GM18508 (cell line): ENCODE data around the gene ASTN2.

Experiments used
- ATAC-seq: cut with Tn5 transposase; IDR thresholded peaks from one replicate; pipeline ENCODE4 v1.9.1; 2021; ENCODE audit warnings: moderate number of reproducible peaks; ENCODE audit not compliant: insufficient read depth, unreplicated experiment

ASTN2 gene

DNA sequence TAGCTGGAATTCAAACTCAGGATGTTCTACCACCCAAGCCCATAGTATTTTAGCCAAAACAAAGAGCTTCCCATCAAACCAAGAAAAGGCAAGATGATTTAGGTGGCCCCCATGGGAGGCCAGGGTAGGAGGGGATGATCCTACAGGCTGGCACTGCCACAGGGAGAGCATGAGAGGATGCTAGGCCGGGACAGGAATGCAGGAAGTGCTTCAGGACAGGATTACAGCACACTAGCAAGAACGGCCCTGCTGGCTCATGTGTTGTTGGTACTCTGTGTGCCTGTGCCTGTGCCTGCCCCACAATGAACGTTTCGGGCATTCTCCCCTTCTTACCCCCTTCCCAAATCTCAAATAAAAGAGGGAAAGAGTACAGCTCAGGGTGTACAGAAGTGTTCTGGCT is 838.5 kb downstream of the ASTN2 start:
- no peak for ATAC-seq

DNA sequence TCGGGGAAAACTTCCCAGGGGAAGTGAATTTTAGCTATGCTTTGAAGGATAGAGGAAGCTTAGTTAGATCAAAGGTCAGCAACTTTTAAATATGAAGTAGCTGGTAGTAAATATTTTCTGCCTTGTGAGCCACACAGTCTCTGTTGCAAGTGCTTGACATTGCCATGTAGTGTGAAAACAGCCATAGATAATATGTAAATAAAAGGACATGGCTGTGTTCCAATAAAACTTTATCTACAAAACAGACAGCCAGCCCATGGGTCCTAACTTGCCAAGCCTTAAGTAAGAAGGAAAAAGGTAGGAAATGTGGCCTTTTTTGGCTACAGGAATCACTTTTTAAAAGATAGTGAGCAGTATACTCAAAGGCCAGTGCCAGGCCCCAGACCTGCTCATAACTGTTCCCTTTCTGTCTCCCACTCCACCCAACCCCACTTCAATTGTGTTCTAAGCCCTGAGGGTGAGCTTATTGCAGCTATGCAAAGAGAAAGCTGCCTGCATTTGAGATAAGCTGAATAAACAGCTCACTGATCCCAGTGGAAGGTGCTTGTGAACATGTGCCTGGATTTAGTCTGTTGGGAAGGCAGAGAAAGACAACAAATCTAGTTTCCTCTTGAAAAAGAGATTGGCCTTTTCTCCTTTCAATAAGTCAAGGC is 840.7 kb downstream of the ASTN2 start:
- ATAC-seq: no peak

DNA sequence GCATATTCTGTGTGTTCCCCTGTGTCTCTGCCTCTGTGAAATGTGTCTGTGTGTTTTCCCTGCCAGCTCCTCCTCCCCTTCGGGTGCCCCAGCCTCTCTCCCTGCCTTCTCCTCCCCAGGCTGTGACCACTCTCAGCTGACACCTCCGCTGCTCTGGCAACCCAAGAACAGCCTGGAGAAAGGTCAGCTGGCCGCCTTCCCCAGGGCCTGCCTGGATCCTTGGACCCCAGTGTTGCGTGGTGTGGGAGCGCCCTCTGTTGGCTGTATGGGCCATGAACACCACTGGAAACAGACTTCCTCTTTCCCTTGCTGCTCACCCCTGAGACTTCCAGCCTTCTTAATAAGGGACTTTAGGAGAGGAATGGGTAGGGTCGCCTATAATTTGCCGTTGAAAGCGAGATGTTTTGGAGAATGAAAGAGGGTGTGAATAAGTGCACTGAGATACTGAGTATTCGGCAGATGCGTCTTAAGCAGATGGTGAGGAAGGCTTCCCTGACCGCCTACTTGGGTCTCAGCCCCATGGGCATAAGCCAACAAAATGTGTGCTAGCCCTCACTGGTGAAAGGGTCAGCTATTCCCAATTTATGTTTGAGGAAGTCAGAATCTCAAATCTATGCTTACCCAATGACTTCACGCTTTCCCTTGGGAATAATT is 842.6 kb downstream of the ASTN2 start:
- ATAC-seq: no peak

DNA sequence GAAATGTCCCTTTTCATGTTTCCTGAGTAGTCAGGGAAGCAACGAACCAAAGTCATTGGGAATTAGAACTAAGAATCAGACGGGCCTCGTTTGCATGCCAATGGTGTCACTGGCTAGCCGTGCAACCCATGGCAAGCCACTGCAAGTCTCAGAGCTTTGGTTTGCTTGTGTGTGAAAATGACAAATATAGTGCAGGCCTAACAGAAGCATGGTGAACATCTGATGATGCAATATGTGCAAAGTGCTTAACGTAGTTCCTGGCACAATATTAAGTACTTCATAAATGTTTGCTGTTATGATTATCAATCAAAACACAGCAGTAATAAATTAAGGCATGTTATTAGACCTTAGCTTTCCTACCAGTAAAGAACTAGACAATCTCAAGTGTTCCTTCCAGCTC is 845.7 kb downstream of the ASTN2 start:
- ATAC-seq: no peak

DNA sequence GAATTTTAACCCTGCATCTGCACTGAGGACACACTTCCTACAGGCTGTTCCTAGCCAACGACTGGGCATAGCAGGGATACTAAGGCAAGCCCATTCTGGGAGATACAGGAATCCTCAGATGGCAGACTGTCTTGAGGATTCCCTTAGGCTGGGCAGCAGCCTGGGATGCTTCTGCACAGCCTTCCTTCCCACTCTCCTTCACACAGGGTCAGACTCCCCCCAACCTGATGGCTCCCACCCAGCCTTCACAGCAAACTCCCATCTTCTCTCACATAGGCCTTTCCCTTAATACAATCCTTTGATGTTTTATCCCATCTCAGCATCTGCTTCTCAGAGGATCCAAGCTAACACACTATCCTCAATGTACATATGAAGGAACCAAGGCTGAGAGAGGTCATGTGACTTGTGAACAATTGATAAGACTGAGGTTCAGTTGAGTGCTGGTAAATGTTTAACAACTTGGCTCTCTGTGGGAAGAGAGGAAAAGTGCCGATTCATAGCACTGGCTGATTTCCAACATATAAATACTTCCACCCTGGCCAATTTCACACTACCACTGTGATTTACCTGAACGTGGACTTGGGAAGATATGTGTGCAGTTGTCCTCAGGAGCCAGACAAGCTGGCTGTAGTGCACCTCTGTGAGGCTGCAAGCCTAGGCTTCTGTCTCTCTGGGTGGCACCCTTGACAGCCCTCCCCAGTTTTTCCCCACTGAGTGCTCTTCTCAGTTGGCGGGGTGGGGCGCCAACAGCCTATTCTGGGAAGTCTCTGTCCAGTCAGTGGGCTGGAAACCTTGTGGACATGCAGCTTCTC is 848.0 kb downstream of the ASTN2 start:
- no peak for ATAC-seq

DNA sequence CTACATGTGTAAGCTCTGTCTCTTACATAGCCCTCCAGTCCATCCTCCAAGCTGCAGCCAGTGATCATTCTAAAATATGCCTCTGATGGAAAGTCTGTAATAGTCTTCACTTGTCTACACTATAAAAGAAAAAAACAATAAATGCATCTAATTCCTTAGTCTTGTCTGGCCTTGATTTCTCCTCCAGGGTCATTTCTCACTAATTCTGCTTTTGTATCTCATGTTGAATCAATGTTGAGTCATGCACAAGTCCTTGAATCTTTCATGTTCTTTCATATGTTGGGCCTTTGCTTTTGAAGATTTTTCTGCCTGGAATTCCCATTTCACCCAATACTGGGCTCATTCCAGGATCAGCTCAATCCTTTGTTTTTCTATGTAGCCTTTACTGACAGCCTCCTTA is 848.9 kb downstream of the ASTN2 start:
- no peak for ATAC-seq

DNA sequence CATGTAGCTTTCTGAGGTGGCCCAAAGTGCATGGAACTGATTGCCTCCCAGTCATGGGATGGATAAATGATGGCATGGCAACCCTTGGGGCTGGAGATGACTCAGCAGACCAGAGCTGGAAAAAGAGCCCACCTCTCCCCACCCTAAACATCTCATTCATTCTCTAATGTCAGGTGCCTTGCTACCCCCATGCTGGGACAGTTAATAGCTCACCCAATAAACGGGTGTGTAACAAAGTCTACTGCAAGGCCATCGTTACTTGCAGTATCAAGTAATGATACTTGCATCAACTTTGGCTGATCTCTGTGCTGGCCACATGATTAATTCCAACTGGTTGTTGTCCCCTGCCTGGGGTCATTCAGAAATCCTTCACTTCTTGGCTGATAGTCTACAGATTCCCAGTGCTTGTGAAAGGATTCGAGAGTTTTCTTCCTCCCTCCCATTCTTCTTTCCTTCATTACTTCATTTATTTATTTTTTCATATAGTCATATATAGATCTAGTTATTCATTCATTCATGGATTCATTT is 850.5 kb downstream of the ASTN2 start:
- ATAC-seq: no peak

DNA sequence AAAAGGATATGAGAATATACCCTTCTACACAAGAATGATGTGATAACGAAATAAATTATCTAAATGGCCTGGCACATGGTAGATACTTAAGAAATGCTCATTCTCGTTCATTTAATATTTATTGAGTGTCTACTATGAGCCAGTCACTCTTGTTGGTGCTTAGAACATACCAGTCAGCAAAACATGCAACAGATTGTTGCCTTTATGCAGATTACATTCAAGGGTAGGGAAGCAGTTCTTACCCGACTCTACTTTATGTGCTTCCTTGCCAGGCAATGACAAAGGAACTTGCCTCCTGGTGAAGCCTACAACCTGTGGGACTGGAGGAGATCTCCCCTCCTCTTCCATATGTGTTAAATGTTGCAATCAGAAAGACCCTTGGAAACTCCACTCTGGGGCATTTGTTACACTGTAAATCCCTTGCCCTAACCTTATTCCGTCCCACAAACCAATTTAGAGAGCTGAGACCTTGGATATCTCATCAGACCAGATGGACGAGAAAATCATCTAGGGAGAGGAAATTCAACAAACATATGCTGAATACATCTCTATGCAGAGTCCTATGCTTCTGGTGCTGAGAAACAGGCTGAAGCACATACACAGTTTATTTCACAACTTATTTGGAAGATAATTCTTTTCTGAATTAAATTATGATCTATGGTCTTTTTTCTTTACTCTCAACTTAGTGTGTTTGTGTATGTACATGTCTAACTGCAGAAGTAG is 855.9 kb downstream of the ASTN2 start:
- ATAC-seq: no peak

DNA sequence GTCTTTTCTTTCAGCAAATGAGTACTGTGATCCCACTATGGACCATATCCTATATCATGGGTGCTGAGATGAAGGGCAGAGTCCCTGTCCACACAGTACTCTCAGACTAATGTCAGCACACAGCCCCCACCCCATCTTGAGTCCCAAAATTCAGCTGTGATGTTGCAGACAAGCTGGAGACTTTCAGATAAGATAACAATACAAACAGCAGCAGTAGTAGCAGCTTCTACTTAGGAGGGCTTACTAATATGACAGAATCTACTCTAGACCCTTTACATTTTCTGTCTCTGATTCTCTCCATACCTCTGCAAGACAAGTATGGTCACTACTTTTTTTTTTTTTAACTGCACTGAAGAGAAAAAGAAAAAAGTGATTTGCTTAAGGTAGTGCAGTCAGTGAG is 856.8 kb downstream of the ASTN2 start:
- no peak for ATAC-seq

DNA sequence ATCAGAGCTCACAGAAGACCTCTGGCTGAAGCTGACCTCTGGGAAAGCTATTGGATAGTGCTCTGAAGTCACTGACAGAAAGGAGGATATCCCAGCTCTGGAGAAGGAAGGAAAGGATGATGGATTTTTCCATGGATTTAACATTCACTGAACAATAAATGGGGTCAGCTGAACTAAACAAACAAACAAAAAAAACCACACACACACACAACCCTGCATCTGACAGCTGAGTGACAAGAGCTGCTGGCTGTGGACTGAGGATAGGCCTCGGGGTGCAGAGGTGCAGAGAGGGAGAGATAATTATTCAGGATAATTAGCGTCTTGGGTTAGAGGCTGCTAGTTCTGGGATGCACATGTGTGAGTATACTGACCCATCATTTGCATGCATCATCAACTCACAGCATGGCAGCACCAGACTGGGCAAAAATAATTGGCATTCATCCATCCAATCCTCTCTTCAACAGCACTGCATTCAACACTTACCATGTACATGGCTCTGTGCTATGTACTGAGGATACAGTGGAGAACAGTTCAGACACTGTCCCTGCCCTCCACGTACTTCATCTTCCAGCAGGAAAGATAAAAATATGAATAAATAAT is 859.2 kb downstream of the ASTN2 start:
- ATAC-seq: no peak

DNA sequence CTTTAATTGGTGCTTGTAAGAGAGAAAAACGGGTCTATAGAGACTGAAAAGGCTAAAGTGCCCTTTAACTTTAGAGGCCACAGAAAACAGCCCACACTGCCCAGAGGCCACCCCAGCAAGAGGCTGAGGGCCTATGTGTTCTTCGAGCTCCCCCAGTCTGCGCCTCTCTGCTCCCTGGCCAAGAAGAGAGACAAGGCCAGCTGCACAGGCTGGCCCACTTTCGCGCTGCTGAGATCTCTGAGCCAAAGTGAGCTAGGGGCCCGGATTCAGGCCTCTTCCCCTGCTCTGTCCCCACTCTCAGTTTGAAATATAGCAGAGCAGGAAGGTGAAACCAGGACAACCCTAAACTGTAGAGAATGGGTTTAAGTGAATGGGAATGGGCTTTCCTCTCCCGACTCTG is 859.7 kb downstream of the ASTN2 start:
- ATAC-seq: no peak

DNA sequence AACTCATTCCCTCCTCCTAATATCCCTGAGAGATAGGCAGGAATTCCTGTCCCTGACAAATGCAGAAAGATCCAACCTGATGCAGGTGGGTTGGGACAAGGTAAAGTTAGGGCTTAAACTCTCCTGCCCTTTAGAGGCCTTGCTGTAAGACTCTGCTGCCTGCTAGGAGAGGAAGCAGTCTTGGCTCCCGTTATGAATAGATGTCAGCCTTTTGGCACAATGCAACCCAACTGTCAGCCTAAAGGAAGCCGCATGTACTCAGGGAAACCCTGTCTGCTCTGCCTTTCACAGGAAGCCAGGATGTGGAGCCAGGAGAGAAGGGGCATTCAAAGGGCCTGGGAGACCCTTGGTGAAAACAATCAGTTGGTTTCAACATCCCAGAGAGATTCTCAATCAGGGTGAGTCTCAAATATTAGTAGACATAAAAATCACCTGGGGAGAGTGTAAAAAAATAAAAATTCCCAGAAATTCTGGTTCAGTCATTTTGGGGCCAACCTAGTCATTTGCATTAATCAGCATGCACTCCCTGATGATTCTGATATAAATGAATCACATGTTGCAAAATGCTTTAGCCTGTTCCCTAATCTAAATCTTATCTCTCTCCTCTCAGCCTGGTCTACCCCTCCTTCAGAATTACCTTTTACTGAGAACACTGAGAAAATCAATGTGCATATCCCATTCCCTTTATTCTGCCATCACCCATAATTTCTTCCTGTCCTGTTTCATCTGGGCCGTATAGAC is 864.0 kb downstream of the ASTN2 start:
- ATAC-seq: no peak

DNA sequence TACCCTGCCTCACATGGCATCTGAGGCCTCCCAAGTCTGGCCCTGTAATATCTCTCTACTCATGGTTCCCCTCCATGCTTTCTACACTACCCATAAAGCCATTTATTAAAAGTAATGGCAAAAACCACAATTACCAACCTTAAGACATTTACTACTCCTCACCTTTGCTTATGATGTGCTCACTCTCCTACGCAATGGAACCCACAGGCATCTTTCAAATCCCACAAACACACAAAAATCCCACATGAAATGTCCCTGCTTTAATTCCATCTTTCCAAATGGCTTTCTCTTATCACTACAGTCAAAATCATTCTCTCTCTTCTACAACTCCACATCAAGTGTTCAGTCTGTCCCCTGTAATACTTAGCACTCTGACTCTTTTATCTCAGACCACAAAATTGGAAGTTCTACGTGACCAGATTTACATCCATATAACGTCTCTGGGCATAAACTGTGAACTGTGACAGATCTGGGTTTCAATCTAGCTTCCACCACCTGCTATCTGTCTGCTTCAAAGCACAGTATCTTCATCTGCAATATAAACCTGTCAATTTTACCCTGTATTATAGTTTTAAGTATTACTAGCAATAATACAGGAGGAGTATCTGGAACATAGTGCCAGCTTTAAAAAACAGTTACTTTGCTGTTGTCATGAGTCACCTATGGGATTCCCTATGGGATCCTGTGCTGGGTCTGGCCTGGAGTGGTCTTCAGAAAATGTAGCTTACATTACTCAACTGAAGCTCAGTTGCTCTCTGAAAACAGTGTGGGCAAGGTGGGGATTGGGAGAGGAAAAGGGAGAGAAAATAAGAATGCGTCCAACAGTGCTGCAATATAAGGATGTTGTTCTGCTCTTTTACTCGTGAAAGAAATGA is 864.8 kb downstream of the ASTN2 start:
- no peak for ATAC-seq

DNA sequence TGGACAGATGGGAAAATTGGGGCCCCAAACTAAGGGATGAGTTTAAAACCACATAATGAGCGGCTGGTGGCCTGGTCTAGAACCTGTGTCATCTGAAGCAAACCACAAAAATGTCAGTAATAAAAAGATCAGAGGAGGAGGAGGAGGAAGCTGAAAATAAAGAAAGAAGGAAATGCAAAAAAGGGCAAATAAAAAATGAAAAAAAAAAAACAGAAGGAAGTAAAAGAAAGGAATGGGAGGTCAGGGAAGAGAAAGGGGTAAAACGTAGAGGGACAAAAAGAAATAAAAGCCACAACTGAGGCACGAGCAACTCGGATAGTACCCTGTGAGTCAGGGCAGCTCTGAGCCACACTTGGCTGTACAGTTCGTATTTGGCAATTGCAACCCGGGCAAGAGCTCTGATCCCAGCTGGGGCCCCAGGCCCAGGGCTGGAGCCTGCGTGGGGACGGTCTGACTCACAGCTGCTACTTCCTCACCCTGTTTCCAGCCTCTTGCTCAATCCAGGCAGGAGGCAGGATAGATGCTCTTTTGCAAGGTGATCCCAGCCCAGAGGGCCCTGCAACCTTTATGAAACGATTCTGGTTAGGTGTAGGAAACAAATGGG is 865.7 kb downstream of the ASTN2 start:
- ATAC-seq: no peak

DNA sequence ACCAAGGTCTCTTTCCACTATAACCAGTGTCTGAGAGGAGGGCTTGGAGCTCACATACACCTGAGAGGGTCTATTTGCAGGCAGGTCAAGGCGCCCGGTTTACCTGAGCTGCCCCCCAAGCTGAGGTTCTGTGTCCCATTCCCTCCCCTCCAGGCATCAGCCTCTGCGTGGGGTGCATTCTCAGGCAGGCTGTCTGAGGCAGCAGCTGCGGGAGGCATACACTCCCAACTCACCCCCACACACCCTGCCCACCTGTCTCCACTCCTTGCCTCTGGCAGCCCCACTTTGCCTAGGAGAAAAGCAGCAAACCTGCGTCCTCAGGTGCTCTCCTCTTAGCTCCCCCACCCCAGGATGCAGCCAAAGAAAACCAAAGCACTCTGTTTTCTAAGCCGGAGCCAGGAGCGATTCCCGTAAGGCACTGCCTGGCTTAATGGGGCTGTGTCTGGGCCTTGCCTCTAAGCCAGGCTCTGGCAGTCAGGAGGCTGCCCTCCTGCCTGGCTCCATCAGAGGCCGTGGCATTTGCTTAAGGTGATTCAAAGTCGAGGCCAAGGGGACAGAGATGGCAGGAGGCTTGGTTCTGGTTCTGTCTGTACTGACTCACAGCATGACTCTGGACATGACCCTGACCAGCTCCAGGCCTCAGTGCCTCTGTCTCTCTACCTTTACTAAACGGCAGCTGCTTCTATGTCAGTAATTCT is 867.0 kb downstream of the ASTN2 start:
- ATAC-seq: no peak

DNA sequence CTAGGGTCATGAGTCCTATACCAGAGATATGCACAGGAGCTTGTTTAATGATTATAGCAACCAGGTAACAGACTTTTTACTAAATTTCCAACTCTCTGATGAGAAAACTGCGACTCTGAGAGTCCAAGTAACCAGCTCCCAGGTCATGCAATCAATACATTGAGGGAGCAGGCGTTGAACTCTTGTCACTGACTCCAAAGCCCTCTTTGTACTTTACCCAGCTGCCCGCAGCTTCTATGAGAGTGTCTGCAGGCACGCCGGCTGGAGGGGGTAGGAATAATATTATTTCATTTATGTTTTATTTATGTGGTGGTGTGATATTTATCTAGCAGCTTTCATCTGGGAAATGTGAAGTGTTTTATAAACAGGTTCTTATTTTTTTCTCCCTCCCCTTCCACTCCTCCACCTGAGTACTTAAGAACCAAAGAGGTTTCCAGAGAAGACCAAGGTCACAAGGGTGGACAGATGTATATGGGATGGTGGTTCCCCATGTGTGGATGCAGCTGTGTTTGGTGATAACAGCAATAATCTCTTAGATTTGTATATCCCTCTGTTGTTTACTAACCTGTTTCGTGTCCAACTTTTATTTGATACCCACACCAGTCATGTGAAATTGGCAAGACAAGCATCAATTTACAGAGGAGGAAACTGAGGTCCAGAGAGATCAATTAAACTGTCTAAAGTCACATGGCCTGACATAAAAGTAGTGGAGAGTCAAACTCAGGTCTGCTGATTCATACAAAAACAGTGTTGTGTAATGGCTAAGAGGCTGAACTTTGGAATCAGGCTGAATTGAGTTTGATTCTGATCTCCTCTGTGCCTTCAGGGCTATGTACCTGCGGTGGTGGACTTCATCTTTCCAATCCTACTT is 867.9 kb downstream of the ASTN2 start:
- ATAC-seq: no peak

DNA sequence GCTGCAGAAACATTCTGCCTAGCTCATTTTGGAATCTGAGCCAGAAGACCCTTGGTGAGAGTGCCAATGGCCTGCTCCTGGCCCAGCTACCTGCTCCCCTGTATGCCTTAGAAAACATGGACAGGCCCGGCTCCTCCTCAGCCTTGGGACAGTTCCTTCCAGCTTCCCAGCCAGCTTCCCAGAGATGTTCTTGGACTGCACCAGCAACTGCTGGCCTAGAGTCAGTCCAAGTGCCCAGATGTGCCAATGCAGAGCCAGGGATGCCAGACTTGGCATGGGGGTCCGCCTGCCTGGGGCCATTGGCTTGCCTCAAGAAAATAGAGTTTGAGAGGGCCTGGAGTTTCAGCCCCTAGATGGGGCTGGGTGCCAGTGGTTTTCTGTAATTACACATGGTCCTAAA is 870.0 kb downstream of the ASTN2 start:
- no peak for ATAC-seq
